ENCODE data around the gene SLC35E3. TPM values are rescaled to one million over a fixed set of nuclear protein-coding genes. Genes with fewer than 3 reads are reported as not detected.
A peak's percentile ranks its signal among the peaks of the same experiment; 100 is the strongest.

The SLC35E3 gene
- total RNA-seq, 2 experiments from 2014 or later: 26.6 to 39.1 TPM

- CTCF ChIA-PET (ENCODE audit: unreplicated experiment): no interaction called here
- intact Hi-C loops (cut with micrococcal nuclease; ENCODE audit: unreplicated experiment): no loop called here
- Histone ChIP-seq H3K4me1 (ENCODE audit: insufficient read depth, low read length, poor library complexity, severe bottlenecking) (peaks cover 50% of the 10 kb centered on the region), H3K27ac (ENCODE audit: low read depth, low read length, poor library complexity, severe bottlenecking) (peak overlapping the region; percentile 76), H3K4me3 (ENCODE audit: low read depth, low read length, poor library complexity, severe bottlenecking) (no peak overlapping the region), H3K36me3 (ENCODE audit: insufficient read depth, low read length) (peaks cover 4% of the 10 kb centered on the region; the same call in 1 of the 2 replicates), H3K79me2 (ENCODE audit: insufficient read depth, low read depth, low read length) (no peaks in the 10 kb centered on the region), H3K4me2 (ENCODE audit: low read length) (peak overlapping the region; percentile 43; the same call in 1 of the 2 replicates), H3K9me3 (ENCODE audit: low read length) (no peaks in the 10 kb centered on the region), H3K9me2 (ENCODE audit: insufficient read depth, low read length) (no peaks in the 10 kb centered on the region), H4K20me1 (ENCODE audit: insufficient read depth, low read length) (no peaks in the 10 kb centered on the region), H2AFZ (ENCODE audit: low read length) (no peak overlapping the region)
- POLR2A ChIA-PET: interaction anchor here (0.6 to 4.8 kb wide), 8 partner anchors 9 to 20 kb away, joined by 3 to 28 read pairs (median 8); partner anchors contain the start of gene MDM2
- BruUV-seq (replicated peaks): no TSS peak
- DNase-seq (ENCODE audit: low spot score): no peak
- TF ChIP-seq CTCF (conservative IDR thresholded peaks at IDR 0.05; ENCODE audit: low read length) (no peak), EZH2phosphoT487 (IDR thresholded peaks at IDR 0.05; ENCODE audit: borderline replicate concordance, low read depth, low read length) (no peak)
These were observed 48.8 kb downstream of the SLC35E3 start for GRCh38 chr12:68794653-68795251.

- H2AFZ ChIP-seq (ENCODE audit: low read length): no peak overlapping the region
- ChIA-PET POLR2A (interaction anchor here (1.2 to 2.1 kb wide), 4 partner anchors 9 to 50 kb away, joined by 3 to 13 read pairs (median 7); partner anchors contain the start of gene MDM2), CTCF (ENCODE audit: unreplicated experiment) (no interaction called here)
- peaks cover 35% of the 10 kb centered on the region for H3K4me1 ChIP-seq (ENCODE audit: insufficient read depth, low read length, poor library complexity, severe bottlenecking)
- peaks cover 4% of the 10 kb centered on the region; the same call in 1 of the 2 replicates for H3K36me3 ChIP-seq (ENCODE audit: insufficient read depth, low read length)
- no peak for TF ChIP-seq EZH2phosphoT487 (IDR thresholded peaks at IDR 0.05; ENCODE audit: borderline replicate concordance, low read depth, low read length)
- TF ChIP-seq CTCF (conservative IDR thresholded peaks at IDR 0.05; ENCODE audit: low read length): no peak
- H4K20me1 ChIP-seq (ENCODE audit: insufficient read depth, low read length): no peaks in the 10 kb centered on the region
- H3K4me3 ChIP-seq (ENCODE audit: low read depth, low read length, poor library complexity, severe bottlenecking): no peak overlapping the region
- H3K9me2 ChIP-seq (ENCODE audit: insufficient read depth, low read length): no peaks in the 10 kb centered on the region
- intact Hi-C loops (cut with micrococcal nuclease; ENCODE audit: unreplicated experiment): no loop called here
- H3K9me3 ChIP-seq (ENCODE audit: low read length): no peaks in the 10 kb centered on the region
- no peak overlapping the region for H3K4me2 ChIP-seq (ENCODE audit: low read length)
- H3K79me2 ChIP-seq (ENCODE audit: insufficient read depth, low read depth, low read length): no peaks in the 10 kb centered on the region
- no TSS peak for BruUV-seq (replicated peaks)
- no peak for DNase-seq (ENCODE audit: low spot score)
- no peak overlapping the region for H3K27ac ChIP-seq (ENCODE audit: low read depth, low read length, poor library complexity, severe bottlenecking)
These were observed 50.4 kb downstream of the SLC35E3 start for GRCh38 chr12:68796399-68796798.

- no TSS peak for BruUV-seq (replicated peaks)
- Histone ChIP-seq H3K9me3 (ENCODE audit: low read length) (no peaks in the 10 kb centered on the region), H3K9me2 (ENCODE audit: insufficient read depth, low read length) (no peaks in the 10 kb centered on the region), H2AFZ (ENCODE audit: low read length) (no peak overlapping the region), H4K20me1 (ENCODE audit: insufficient read depth, low read length) (no peaks in the 10 kb centered on the region), H3K36me3 (ENCODE audit: insufficient read depth, low read length) (peaks cover 4% of the 10 kb centered on the region; the same call in 1 of the 2 replicates), H3K4me2 (ENCODE audit: low read length) (no peak overlapping the region), H3K4me3 (ENCODE audit: low read depth, low read length, poor library complexity, severe bottlenecking) (no peak overlapping the region), H3K4me1 (ENCODE audit: insufficient read depth, low read length, poor library complexity, severe bottlenecking) (peaks cover 29% of the 10 kb centered on the region), H3K27ac (ENCODE audit: low read depth, low read length, poor library complexity, severe bottlenecking) (no peak overlapping the region), H3K79me2 (ENCODE audit: insufficient read depth, low read depth, low read length) (no peaks in the 10 kb centered on the region)
- ChIA-PET POLR2A (interaction anchor here (0.6 to 2.5 kb wide), 6 partner anchors 10 to 1092 kb away, joined by 3 to 10 read pairs (median 4); no protein-coding TSS in a partner anchor), CTCF (ENCODE audit: unreplicated experiment) (no interaction called here)
- TF ChIP-seq CTCF (conservative IDR thresholded peaks at IDR 0.05; ENCODE audit: low read length): no peak
- intact Hi-C loops (cut with micrococcal nuclease; ENCODE audit: unreplicated experiment): no loop called here
- no peak for DNase-seq (ENCODE audit: low spot score)
These were observed 52.9 kb downstream of the SLC35E3 start for GRCh38 chr12:68798882-68799234.
